Esophagus squamous epithelium (tissue), 5 donors: Measurements from ENCODE around the gene MX2. TPM values are rescaled to one million over a fixed set of nuclear protein-coding genes. Genes with fewer than 3 reads are reported as not detected.

Experiments used
- DNase-seq: peaks from one replicate; lab custom pipeline; 2025; lab: John Stamatoyannopoulos, UW
- H3K27ac ChIP-seq, 4 donors: fragments of 200-600 bp; sonication (generic); one replicate each; pipeline ENCODE4 v1.5.1; 2016 to 2019; ENCODE audit warnings: mild to moderate bottlenecking in 1 of 4
- H3K27me3 ChIP-seq, 4 donors: fragments of 200-600 bp; sonication (generic); 1 replicate in 3 of 4; 2 replicates in 1 of 4; pipeline versions ENCODE4 v1.5.1 to v1.6.0; 2017 to 2021; ENCODE audit warnings: antibody characterized with exemption in 1 of 4
- H3K36me3 ChIP-seq, 3 donors: fragments of 200-600 bp; sonication (generic); one replicate each; pipeline ENCODE4 v1.5.1; 2016 to 2019
- H3K4me1 ChIP-seq, 3 donors: fragments of 200-600 bp; sonication (generic); one replicate each; pipeline ENCODE4 v1.5.1; 2017 to 2019
- H3K4me3 ChIP-seq, 4 donors: fragments of 200-600 bp; sonication (generic); 1 replicate in 3 of 4; 2 replicates in 1 of 4; pipeline ENCODE4 v1.5.1; 2016 to 2019; ENCODE audit warnings: mild to moderate bottlenecking in 2 of 4, moderate library complexity in 1 of 4
- H3K9me3 ChIP-seq, 3 donors: fragments of 200-600 bp; sonication (generic); one replicate each; pipeline ENCODE4 v1.5.1; 2016 to 2019
- POLR2A ChIP-seq, 4 donors: fragments of 450-650 bp; IDR thresholded peaks; one replicate each; pipeline ENCODE4 v1.6.1; 2017; ENCODE audit warnings: antibody characterized with exemption in 4 of 4, mild to moderate bottlenecking in 4 of 4, moderate library complexity in 3 of 4
- WGBS, 2 donors: methylation state at CpG; one replicate each; pipeline ENCODE4 v1.1.5; 2018; 5-methylcytosine and 5-hydroxymethylcytosine counted together
- intact Hi-C: fragments of 100-400 bp; cut with DNase I; formaldehyde crosslinking; loops from one replicate; pipeline ENCODE4 v1.15.0; 2022
- total RNA-seq, 4 donors: library from RNA; depleted of rRNA; stranded (reverse); fragments of >200 nt; gene quantifications; one replicate each; pipeline ENCODE4 v1.1.0, GENCODE V29; 2016
- TF ChIP-seq, protein P1 (sequence below), 6 experiments: fragments of 450-650 bp in 4 of 6; fragments of 200-600 bp in 2 of 6; sonication (generic) in 2 of 6; IDR thresholded peaks; one replicate each; pipeline ENCODE4 v1.5.1; 2016 to 2019; ENCODE audit warnings: antibody characterized with exemption in 6 of 6, mild to moderate bottlenecking in 4 of 6, moderate library complexity in 4 of 6
- donor health status: DM: yes; HTN: yes; CAD: no.

MX2 gene
- total RNA-seq, 4 donors from 2014 or later = 4.3 to 23.5 (median 8.5) TPM

DNA sequence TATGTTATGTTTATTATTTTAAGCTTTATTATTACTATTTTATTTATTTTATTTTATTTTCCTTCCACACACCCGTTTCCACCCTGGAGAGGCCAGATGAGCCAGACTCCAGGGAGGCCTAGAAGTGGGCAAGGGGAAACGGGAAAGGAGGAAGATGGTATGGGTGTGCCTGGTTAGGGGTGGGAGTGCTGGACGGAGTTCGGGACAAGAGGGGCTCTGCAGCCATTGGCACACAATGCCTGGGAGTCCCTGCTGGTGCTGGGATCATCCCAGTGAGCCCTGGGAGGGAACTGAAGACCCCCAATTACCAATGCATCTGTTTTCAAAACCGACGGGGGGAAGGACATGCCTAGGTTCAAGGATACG, 63.7 kb downstream of the MX2 start:
- peak overlapping the region; percentile 79 to 86 (median 80) for H3K27ac ChIP-seq
- TF ChIP-seq, protein P1, sequence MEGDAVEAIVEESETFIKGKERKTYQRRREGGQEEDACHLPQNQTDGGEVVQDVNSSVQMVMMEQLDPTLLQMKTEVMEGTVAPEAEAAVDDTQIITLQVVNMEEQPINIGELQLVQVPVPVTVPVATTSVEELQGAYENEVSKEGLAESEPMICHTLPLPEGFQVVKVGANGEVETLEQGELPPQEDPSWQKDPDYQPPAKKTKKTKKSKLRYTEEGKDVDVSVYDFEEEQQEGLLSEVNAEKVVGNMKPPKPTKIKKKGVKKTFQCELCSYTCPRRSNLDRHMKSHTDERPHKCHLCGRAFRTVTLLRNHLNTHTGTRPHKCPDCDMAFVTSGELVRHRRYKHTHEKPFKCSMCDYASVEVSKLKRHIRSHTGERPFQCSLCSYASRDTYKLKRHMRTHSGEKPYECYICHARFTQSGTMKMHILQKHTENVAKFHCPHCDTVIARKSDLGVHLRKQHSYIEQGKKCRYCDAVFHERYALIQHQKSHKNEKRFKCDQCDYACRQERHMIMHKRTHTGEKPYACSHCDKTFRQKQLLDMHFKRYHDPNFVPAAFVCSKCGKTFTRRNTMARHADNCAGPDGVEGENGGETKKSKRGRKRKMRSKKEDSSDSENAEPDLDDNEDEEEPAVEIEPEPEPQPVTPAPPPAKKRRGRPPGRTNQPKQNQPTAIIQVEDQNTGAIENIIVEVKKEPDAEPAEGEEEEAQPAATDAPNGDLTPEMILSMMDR (IDR thresholded peaks at IDR 0.05) = no peak
- no peak for TF ChIP-seq POLR2A (IDR thresholded peaks at IDR 0.05)
- no peak for DNase-seq
- intact Hi-C loops = no loop called here
- H3K36me3 ChIP-seq = peaks cover 0 to 30% (median 0%) of the 10 kb centered on the region in 3 donors
- peaks cover 0 to 43% (median 19%) of the 10 kb centered on the region in 3 donors for H3K4me1 ChIP-seq
- no peaks in the 10 kb centered on the region for H3K27me3 ChIP-seq
- 43 to 60% methylated on average over 1 to 5 of the region's 7 CpGs for WGBS, 2 donors
- peak overlapping the region; percentile 45 to 95 (median 75) for H3K4me3 ChIP-seq
- H3K9me3 ChIP-seq = no peaks in the 10 kb centered on the region

DNA sequence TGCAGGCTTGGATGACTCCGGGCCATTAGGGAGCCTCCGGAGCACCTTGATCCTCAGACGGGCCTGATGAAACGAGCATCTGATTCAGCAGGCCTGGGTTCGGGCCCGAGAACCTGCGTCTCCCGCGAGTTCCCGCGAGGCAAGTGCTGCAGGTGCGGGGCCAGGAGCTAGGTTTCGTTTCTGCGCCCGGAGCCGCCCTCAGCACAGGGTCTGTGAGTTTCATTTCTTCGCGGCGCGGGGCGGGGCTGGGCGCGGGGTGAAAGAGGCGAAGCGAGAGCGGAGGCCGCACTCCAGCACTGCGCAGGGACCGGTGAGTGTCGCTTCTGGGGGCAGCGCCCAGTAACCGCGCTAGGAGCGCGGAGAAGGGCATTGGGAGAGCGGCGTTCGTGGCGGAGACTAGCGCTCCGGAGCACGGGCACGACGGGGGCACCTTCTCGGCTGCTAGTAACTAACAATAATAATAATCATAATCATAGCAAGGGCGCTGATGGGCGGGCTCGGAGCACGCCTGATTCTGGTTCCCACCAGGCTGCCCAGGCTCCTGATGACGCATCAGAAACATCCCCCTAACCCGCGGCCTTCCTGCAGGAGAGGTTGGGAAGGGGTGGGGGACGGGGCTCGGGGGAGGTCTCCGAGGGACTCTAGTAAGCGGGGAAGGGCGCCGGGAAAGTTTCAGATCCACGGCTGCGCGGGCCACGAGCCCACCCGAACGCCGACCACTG, 64.3 kb downstream of the MX2 start, which contains the start of gene MX1:
Gene MX1, plus strand, starts transcription at position 286 of the 722 bp plus-strand sequence. CDS start 5,832 bp downstream, outside the sequence.
- TF ChIP-seq, protein P1 (IDR thresholded peaks at IDR 0.05) = no peak
- peak in 3 of 4 donors; percentile 17 to 80 (median 78) for TF ChIP-seq POLR2A (IDR thresholded peaks at IDR 0.05)
- Histone ChIP-seq H3K27ac (peak within 1 kb of the TSS; percentile 79 to 86 (median 80)), H3K4me1 (peaks cover 0 to 38% (median 14%) of the 10 kb centered on the region in 3 donors), H3K27me3 (no peaks in the 10 kb centered on the region), H3K4me3 (peak within 1 kb of the TSS; percentile 45 to 95 (median 75)), H3K9me3 (no peaks in the 10 kb centered on the region), H3K36me3 (peaks cover 0 to 35% (median 0%) of the 10 kb centered on the region in 3 donors)
- no peak for DNase-seq
- 0 to 1% methylated on average over 16 to 18 of the region's 65 CpGs for WGBS, 2 donors
- intact Hi-C loops = no loop called here

DNA sequence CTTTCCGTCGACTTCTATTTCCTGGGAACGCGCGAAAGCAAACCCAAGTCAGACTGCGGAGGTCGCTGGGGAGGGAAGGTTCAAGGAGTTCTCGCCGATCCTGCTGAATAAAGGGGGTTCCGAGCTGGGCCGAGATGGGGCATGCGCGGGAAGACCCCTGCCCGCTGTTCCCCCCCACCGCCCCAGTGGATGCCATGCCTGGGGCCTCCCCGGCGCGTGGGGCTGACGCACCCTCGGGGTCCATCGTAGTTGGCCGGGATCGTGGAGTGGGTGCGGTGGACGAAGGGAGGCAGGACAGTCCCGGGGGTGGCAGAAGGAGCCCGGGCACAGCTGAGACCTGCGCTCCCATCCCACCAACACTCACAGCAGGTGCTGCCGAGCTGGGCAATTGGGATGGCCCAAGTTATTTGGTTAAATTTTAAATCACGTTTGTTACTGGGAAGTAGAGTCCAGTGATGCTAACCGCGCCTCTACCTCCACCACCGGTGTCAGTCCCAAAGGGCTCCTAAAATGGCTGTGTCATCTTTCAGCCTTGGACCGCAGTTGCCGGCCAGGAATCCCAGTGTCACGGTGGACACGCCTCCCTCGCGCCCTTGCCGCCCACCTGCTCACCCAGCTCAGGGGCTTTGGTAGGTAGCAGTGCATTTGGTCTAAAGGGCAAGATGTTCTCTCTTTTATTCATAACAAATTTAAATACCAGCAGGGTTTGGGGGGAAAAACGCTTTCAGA, 65.0 kb downstream of the MX2 start:
- Histone ChIP-seq H3K9me3 (no peaks in the 10 kb centered on the region), H3K27me3 (no peaks in the 10 kb centered on the region), H3K4me1 (peaks cover 0 to 31% (median 13%) of the 10 kb centered on the region in 3 donors), H3K36me3 (peaks cover 0 to 42% (median 7%) of the 10 kb centered on the region in 3 donors), H3K27ac (peak overlapping the region; percentile 79 to 86 (median 80)), H3K4me3 (peak overlapping the region; percentile 45 to 95 (median 75))
- TF ChIP-seq, protein P1 (IDR thresholded peaks at IDR 0.05) = no peak
- no peak for TF ChIP-seq POLR2A (IDR thresholded peaks at IDR 0.05)
- 42 to 58% methylated on average over 12 to 15 of the region's 41 CpGs for WGBS, 2 donors
- intact Hi-C loops = no loop called here
- DNase-seq = no peak

DNA sequence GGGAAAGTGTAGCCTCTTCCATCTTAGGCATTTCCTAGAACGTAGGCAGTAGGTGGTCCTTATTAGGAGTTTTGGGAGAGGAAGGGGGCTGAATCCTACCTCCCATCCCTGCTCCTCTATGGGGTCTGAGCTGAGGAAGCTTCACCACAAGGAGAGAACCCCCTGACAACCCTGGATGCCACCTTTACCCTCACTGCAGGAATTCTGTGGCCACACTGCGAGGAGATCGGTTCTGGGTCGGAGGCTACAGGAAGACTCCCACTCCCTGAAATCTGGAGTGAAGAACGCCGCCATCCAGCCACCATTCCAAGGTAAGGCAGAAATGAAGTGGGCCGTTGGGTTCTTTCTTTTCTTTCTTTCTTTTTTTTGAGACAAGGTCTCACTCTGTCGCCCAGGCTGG, 65.7 kb downstream of the MX2 start:
- DNase-seq = no peak
- Histone ChIP-seq H3K4me1 (peaks cover 0 to 28% (median 13%) of the 10 kb centered on the region in 3 donors), H3K36me3 (peaks cover 0 to 50% (median 12%) of the 10 kb centered on the region in 3 donors), H3K27ac (peak overlapping the region in 1 of 4 donors; percentile 81), H3K4me3 (peak overlapping the region in 1 of 4 donors; percentile 78), H3K9me3 (no peaks in the 10 kb centered on the region), H3K27me3 (no peaks in the 10 kb centered on the region)
- intact Hi-C loops = no loop called here
- 88 to 91% methylated on average over 7 to 8 of the region's 8 CpGs for WGBS, 2 donors
- no peak for TF ChIP-seq POLR2A (IDR thresholded peaks at IDR 0.05)
- TF ChIP-seq, protein P1 (IDR thresholded peaks at IDR 0.05) = no peak
